Adrenal gland (tissue), 12 donors: ENCODE measurements around the gene AGMAT. TPM values are rescaled to one million over a fixed set of nuclear protein-coding genes. Genes with fewer than 3 reads are reported as not detected.
A peak's percentile ranks its signal among the peaks of the same experiment; 100 is the strongest.

ENCODE experiments used
- DNase-seq, 7 donors: peaks; one replicate each; pipeline ENCODE4 v3.0.0-alpha.2; 2019 to 2020
- H3K27ac ChIP-seq, 5 donors: fragments of 200-600 bp; sonication (generic) in 4 of 5; 1 replicate in 3 of 5; 2 replicates in 2 of 5; pipeline versions ENCODE4 v1.5.1 to v1.8.0; 2016 to 2020; ENCODE audit warnings: mild to moderate bottlenecking in 1 of 5
- H3K27me3 ChIP-seq: fragments of 200-600 bp; 2 replicates; pipeline ENCODE4 v1.8.0; 2021
- H3K36me3 ChIP-seq, 2 donors: fragments of 200-600 bp; replicated peaks in 1 of 2; 1 replicate in 1 of 2; 2 replicates in 1 of 2; pipeline versions ENCODE4 v1.5.1 to v1.8.0; 2018 to 2022
- H3K4me1 ChIP-seq, 2 donors: fragments of 200-600 bp; replicated peaks in 1 of 2; 1 replicate in 1 of 2; 2 replicates in 1 of 2; pipeline versions ENCODE4 v1.5.1 to v1.8.0; 2018 to 2021
- H3K4me3 ChIP-seq, 4 donors: fragments of 200-600 bp; sonication (generic) in 3 of 4; one replicate each; pipeline ENCODE4 v1.5.1; 2016 to 2018
- H3K9me3 ChIP-seq, 3 donors: fragments of 200-600 bp; sonication (generic) in 1 of 3; replicated peaks in 1 of 3; 1 replicate in 2 of 3; 2 replicates in 1 of 3; pipeline versions ENCODE4 v1.5.1 to v1.8.0; 2016 to 2021
- CTCF ChIP-seq, 6 experiments: fragments of 450-650 bp in 4 of 6; fragments of 200-600 bp in 2 of 6; sonication (generic) in 1 of 6; IDR thresholded peaks; 1 replicate in 5 of 6; 2 replicates in 1 of 6; pipeline versions ENCODE4 v1.5.1 to v1.8.0; 2016 to 2021; ENCODE audit warnings: antibody characterized with exemption in 6 of 6, mild to moderate bottlenecking in 2 of 6, moderate library complexity in 1 of 6
- POLR2A ChIP-seq, 2 donors: fragments of 450-650 bp; IDR thresholded peaks; one replicate each; pipeline ENCODE4 v1.6.1; 2017; ENCODE audit warnings: antibody characterized with exemption in 2 of 2, mild to moderate bottlenecking in 2 of 2, moderate library complexity in 1 of 2
- WGBS, 4 donors: extraction: QIAGEN DNeasy Blood & Tissue Kit in 2 of 4; methylation state at CpG; one replicate each; pipeline versions ENCODE4 v1.1.5 to v1.1.7; 2013 to 2017; 5-methylcytosine and 5-hydroxymethylcytosine counted together
- intact Hi-C, 2 donors: fragments of 100-400 bp; cut with DNase I; formaldehyde crosslinking; loops; one replicate each; pipeline versions ENCODE4 v1.14.1 to v1.15.0; 2022 to 2023
- polyA plus RNA-seq, 3 donors: library from polyadenylated mRNA; stranded (reverse); fragments of 200-250 nt in 2 of 3; fragments of 350-450 nt in 1 of 3; fragmentation: Illumina TruSeq in 1 of 3; extraction: RNeasy Lipid Tissue Mini Kit (QIAGEN cat#74804) in 1 of 3; gene quantifications; one replicate each; pipeline ENCODE4 v1.2.3, GENCODE V29; 2013 to 2014
- total RNA-seq, 9 donors: library from RNA; depleted of rRNA in 4 of 9; stranded (reverse); fragments of >200 nt in 4 of 9; fragments of 120-200 nt in 1 of 9; fragmentation: NEBNext Ultra II Directional in 1 of 9; extraction: Animal tissue kit (Norgen Biotek cat#: 25700) in 1 of 9; gene quantifications; one replicate each; pipeline versions ENCODE4 v1.1.0 to v1.2.4, GENCODE V29; 2013 to 2023
- donor health status: healthy with polysubstance abuse.
- donor health status: Bipolar disorder and iron deficiency.
- donor health status: DM: yes; HTN: yes; CAD: no.
- donor health status: DM: no; HTN: no; CAD: no.
- donor health status: DM: no; HTN: no; CAD: no.
- donor health status: DM: yes; HTN: yes; CAD: no.

AGMAT gene
- total and polyA plus RNA-seq, 12 donors: 0.16 to 15.0 (median 1.5) TPM

- Histone ChIP-seq H3K4me3 (no peak overlapping the region), H3K27me3 (no peaks in the 10 kb centered on the region), H3K36me3 (peaks cover 0 to 21% of the 10 kb centered on the region in 2 donors), H3K27ac (peak overlapping the region in 2 of 5 donors; percentile 26 to 48), H3K4me1 (peaks cover 5 to 68% of the 10 kb centered on the region in 2 donors), H3K9me3 (no peaks in the 10 kb centered on the region)
- no peak for TF ChIP-seq CTCF (IDR thresholded peaks at IDR 0.05)
- TF ChIP-seq POLR2A (IDR thresholded peaks at IDR 0.05): no peak
- intact Hi-C loops: no loop called here
- no peak for DNase-seq
- 49 to 65% (median 59%) methylated on average over 4 of the region's 4 CpGs for WGBS, 4 donors
Observed at GRCh38 chr1:15627343-15627988, 42.6 kb upstream of the AGMAT start.

GRCh38 chr1:15626269-15626950 lies 41.6 kb upstream of the AGMAT start:
- Histone ChIP-seq H3K27me3 (no peaks in the 10 kb centered on the region), H3K4me3 (no peak overlapping the region), H3K36me3 (peaks cover 0 to 22% of the 10 kb centered on the region in 2 donors), H3K4me1 (peaks cover 13 to 78% of the 10 kb centered on the region in 2 donors), H3K27ac (peak overlapping the region in 2 of 5 donors; percentile 18 to 48), H3K9me3 (no peaks in the 10 kb centered on the region)
- intact Hi-C loops: no loop called here
- TF ChIP-seq POLR2A (IDR thresholded peaks at IDR 0.05): no peak
- TF ChIP-seq CTCF (IDR thresholded peaks at IDR 0.05): no peak
- no peak for DNase-seq
- WGBS, 4 donors: 81 to 83% (median 82%) methylated on average over 11 of the region's 11 CpGs

GRCh38 chr1:15625056-15625917 lies 40.4 kb upstream of the AGMAT start:
- H3K27me3 ChIP-seq: no peaks in the 10 kb centered on the region
- no peak overlapping the region for H3K4me3 ChIP-seq
- no peak for TF ChIP-seq CTCF (IDR thresholded peaks at IDR 0.05)
- no peak for TF ChIP-seq POLR2A (IDR thresholded peaks at IDR 0.05)
- H3K4me1 ChIP-seq: peaks cover 24 to 79% of the 10 kb centered on the region in 2 donors
- no peaks in the 10 kb centered on the region for H3K9me3 ChIP-seq
- no peak for DNase-seq
- 83 to 91% (median 85%) methylated on average over 13 of the region's 13 CpGs for WGBS, 4 donors
- intact Hi-C loops: no loop called here
- peaks cover 0 to 15% of the 10 kb centered on the region in 2 donors for H3K36me3 ChIP-seq
- peak overlapping the region in 1 of 5 donors; percentile 32 for H3K27ac ChIP-seq

GRCh38 chr1:15624133-15624714 lies 39.4 kb upstream of the AGMAT start:
- peaks cover 30 to 81% of the 10 kb centered on the region in 2 donors for H3K4me1 ChIP-seq
- no peaks in the 10 kb centered on the region for H3K27me3 ChIP-seq
- no peak for DNase-seq
- H3K36me3 ChIP-seq: peaks cover 0 to 13% of the 10 kb centered on the region in 2 donors
- WGBS, 4 donors: 88 to 94% (median 92%) methylated on average over 3 of the region's 3 CpGs
- H3K27ac ChIP-seq: no peak overlapping the region
- intact Hi-C loops: no loop called here
- H3K4me3 ChIP-seq: no peak overlapping the region
- H3K9me3 ChIP-seq: no peaks in the 10 kb centered on the region
- TF ChIP-seq POLR2A (IDR thresholded peaks at IDR 0.05) (no peak), CTCF (IDR thresholded peaks at IDR 0.05) (no peak)
